Kasumi-1 (cell line): Measurements from ENCODE around the gene CYP2E1.
"Not testable (repeated sequence)": the region's sequence is repeated elsewhere in the genome, so short reads cannot be mapped to it uniquely, and the experiment has no call there.

Experiments
- DNase-seq, 2 experiments: peaks; one replicate each; lab custom pipeline; 2025; lab: John Stamatoyannopoulos, UW

The CYP2E1 gene

GRCh38 chr10:133569801-133570200 lies 42.6 kb downstream of the CYP2E1 start:
- DNase-seq, result not testable (repeated sequence)

- DNase-seq, result not testable (repeated sequence)
These were observed 44.9 kb downstream of the CYP2E1 start for GRCh38 chr10:133572055-133572454.

- not testable (repeated sequence) for DNase-seq
These were observed 46.3 kb downstream of the CYP2E1 start for GRCh38 chr10:133573460-133573859.

- not testable (repeated sequence) for DNase-seq
These were observed 49.9 kb downstream of the CYP2E1 start for GRCh38 chr10:133577037-133577436.
